ENCODE data around the gene GPR35. TPM values are rescaled to one million over a fixed set of nuclear protein-coding genes. Genes with fewer than 3 reads are reported as not detected.

The GPR35 gene
- total and polyA plus RNA-seq, 2 of the 13 experiments (the other 11 are each of a cell fraction or from before 2014, with no cell fraction given): 27.1 to 44.2 TPM

- no peak for TF ChIP-seq ZNF460 (CRISPR knock-in tag; IDR thresholded peaks at IDR 0.05; ENCODE audit: borderline replicate concordance)
- peak; percentile 23; the same call in 1 of the 2 replicates for TF ChIP-seq ZNF850 (CRISPR knock-in tag; conservative IDR thresholded peaks at IDR 0.05)
- TF ChIP-seq, protein P1, sequence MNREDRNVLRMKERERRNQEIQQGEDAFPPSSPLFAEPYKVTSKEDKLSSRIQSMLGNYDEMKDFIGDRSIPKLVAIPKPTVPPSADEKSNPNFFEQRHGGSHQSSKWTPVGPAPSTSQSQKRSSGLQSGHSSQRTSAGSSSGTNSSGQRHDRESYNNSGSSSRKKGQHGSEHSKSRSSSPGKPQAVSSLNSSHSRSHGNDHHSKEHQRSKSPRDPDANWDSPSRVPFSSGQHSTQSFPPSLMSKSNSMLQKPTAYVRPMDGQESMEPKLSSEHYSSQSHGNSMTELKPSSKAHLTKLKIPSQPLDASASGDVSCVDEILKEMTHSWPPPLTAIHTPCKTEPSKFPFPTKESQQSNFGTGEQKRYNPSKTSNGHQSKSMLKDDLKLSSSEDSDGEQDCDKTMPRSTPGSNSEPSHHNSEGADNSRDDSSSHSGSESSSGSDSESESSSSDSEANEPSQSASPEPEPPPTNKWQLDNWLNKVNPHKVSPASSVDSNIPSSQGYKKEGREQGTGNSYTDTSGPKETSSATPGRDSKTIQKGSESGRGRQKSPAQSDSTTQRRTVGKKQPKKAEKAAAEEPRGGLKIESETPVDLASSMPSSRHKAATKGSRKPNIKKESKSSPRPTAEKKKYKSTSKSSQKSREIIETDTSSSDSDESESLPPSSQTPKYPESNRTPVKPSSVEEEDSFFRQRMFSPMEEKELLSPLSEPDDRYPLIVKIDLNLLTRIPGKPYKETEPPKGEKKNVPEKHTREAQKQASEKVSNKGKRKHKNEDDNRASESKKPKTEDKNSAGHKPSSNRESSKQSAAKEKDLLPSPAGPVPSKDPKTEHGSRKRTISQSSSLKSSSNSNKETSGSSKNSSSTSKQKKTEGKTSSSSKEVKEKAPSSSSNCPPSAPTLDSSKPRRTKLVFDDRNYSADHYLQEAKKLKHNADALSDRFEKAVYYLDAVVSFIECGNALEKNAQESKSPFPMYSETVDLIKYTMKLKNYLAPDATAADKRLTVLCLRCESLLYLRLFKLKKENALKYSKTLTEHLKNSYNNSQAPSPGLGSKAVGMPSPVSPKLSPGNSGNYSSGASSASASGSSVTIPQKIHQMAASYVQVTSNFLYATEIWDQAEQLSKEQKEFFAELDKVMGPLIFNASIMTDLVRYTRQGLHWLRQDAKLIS (CRISPR knock-in tag; IDR thresholded peaks at IDR 0.05): 0 out of 2 replicates have a peak, but pooled peaks have one; percentile 64
- TF ChIP-seq GPN1 (CRISPR knock-in tag; IDR thresholded peaks at IDR 0.05; ENCODE audit: borderline replicate concordance): no peak
- 0 out of 2 replicates have a peak, but pooled peaks have one; percentile 25 for TF ChIP-seq ZBTB8A (CRISPR knock-in tag; IDR thresholded peaks at IDR 0.05; ENCODE audit: borderline replicate concordance, low read depth)
- no peak for TF ChIP-seq KLF11 (CRISPR knock-in tag; IDR thresholded peaks at IDR 0.05)
- TF ChIP-seq CENPX (CRISPR knock-in tag; IDR thresholded peaks at IDR 0.05): no peak
- TF ChIP-seq KDM5A (IDR thresholded peaks at IDR 0.05; ENCODE audit: borderline replicate concordance, low read length): no peak
- no peak for TF ChIP-seq ZXDC (CRISPR knock-in tag; IDR thresholded peaks at IDR 0.05)
- TF ChIP-seq, protein P2, sequence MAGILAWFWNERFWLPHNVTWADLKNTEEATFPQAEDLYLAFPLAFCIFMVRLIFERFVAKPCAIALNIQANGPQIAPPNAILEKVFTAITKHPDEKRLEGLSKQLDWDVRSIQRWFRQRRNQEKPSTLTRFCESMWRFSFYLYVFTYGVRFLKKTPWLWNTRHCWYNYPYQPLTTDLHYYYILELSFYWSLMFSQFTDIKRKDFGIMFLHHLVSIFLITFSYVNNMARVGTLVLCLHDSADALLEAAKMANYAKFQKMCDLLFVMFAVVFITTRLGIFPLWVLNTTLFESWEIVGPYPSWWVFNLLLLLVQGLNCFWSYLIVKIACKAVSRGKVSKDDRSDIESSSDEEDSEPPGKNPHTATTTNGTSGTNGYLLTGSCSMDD (CRISPR knock-in tag; IDR thresholded peaks at IDR 0.05): no peak
- TF ChIP-seq, protein P3, sequence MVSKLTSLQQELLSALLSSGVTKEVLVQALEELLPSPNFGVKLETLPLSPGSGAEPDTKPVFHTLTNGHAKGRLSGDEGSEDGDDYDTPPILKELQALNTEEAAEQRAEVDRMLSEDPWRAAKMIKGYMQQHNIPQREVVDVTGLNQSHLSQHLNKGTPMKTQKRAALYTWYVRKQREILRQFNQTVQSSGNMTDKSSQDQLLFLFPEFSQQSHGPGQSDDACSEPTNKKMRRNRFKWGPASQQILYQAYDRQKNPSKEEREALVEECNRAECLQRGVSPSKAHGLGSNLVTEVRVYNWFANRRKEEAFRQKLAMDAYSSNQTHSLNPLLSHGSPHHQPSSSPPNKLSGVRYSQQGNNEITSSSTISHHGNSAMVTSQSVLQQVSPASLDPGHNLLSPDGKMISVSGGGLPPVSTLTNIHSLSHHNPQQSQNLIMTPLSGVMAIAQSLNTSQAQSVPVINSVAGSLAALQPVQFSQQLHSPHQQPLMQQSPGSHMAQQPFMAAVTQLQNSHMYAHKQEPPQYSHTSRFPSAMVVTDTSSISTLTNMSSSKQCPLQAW (CRISPR knock-in tag; IDR thresholded peaks at IDR 0.05): no peak
- TF ChIP-seq, protein P4, sequence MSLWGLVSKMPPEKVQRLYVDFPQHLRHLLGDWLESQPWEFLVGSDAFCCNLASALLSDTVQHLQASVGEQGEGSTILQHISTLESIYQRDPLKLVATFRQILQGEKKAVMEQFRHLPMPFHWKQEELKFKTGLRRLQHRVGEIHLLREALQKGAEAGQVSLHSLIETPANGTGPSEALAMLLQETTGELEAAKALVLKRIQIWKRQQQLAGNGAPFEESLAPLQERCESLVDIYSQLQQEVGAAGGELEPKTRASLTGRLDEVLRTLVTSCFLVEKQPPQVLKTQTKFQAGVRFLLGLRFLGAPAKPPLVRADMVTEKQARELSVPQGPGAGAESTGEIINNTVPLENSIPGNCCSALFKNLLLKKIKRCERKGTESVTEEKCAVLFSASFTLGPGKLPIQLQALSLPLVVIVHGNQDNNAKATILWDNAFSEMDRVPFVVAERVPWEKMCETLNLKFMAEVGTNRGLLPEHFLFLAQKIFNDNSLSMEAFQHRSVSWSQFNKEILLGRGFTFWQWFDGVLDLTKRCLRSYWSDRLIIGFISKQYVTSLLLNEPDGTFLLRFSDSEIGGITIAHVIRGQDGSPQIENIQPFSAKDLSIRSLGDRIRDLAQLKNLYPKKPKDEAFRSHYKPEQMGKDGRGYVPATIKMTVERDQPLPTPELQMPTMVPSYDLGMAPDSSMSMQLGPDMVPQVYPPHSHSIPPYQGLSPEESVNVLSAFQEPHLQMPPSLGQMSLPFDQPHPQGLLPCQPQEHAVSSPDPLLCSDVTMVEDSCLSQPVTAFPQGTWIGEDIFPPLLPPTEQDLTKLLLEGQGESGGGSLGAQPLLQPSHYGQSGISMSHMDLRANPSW (CRISPR knock-in tag; IDR thresholded peaks at IDR 0.05; ENCODE audit: borderline replicate concordance): 0 out of 2 replicates have a peak, but pooled peaks have one; percentile 60
- TF ChIP-seq GRHL1 (CRISPR knock-in tag; conservative IDR thresholded peaks at IDR 0.05): no peak
Measured at GRCh38 chr2:240579771-240580614, 45.3 kb upstream of the GPR35 start (continued).
